ENCODE measurements around the gene EPB41L4A.

GRCh38 chr5:112161392-112161748 lies 257.7 kb downstream of the EPB41L4A start:
- TF ChIP-seq CTCF (conservative IDR thresholded peaks at IDR 0.05; ENCODE audit: low read length) (no peak), EZH2phosphoT487 (IDR thresholded peaks at IDR 0.05; ENCODE audit: borderline replicate concordance) (no peak)
